B cell (primary cell): ENCODE results near the gene ATP11C.

Experiments used
- CTCF ChIP-seq: fragments of 200-600 bp; IDR thresholded peaks from one replicate; pipeline ENCODE4 v1.8.0; 2022; ENCODE audit warnings: antibody characterized with exemption, mild to moderate bottlenecking
- EZH2 ChIP-seq: IDR thresholded peaks from 2 replicates; pipeline ENCODE4 v1.6.1; 2012; ENCODE audit warnings: borderline replicate concordance, low read depth, mild to moderate bottlenecking, moderate library complexity, low read length; ENCODE audit not compliant: insufficient read depth, poor library complexity, severe bottlenecking

- no peak for TF ChIP-seq CTCF
- no peak for TF ChIP-seq EZH2
Observed at GRCh38 chrX:139877710-139878414, 55.0 kb downstream of the ATP11C start.
